Hematopoietic multipotent progenitor cell treated with erythropoietin and hydrocortisone succinate and interleukin-3 and kit ligand, for 17 days (in vitro differentiated cells): ENCODE measurements around the gene SPG7.
"Not testable (repeated sequence)": the region's sequence is repeated elsewhere in the genome, so short reads cannot be mapped to it uniquely, and the experiment has no call there.

Source experiments
- DNase-seq: peaks from one replicate; pipeline ENCODE4 v3.0.0-alpha.2; 2015; ENCODE audit warnings: low spot score

Gene SPG7

DNA sequence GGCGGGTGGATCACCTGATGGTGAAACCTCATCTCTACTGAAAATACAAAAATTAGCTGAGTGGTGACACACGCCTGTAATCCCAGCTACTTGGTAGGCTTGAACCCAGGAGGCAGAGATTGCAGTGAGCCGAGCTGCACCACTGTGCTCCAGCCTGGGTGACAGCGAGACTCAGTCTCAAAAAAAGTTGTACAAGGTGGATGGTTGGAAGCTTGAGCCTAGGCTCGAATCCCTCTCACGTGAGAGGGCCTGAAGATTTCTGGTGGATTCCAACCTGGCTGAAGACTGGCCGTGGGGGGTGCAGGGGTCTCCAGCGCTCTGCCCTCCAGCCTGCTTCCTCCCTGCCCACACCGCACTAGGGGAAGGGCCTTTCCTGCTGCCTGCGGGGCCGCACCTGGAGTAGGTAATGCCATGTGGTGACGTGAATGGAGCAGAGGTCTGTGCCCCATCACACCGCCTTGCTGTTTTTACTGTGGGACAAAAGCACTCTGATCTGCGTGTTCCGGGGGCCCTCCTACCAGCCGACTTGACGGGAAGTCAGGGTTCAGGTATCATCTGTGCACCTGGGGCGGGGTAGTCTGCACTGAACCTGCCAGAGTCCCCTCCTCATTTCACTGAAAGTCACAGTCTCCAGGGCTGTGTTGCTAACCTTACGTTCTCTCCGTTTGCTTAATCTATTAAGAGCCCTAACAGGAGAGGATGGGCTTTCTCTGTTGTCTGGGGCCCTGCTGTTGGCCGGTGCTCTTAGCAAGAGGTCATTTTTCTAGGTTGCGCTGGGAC lies 56.5 kb downstream of the SPG7 start:
- no peak for DNase-seq

DNA sequence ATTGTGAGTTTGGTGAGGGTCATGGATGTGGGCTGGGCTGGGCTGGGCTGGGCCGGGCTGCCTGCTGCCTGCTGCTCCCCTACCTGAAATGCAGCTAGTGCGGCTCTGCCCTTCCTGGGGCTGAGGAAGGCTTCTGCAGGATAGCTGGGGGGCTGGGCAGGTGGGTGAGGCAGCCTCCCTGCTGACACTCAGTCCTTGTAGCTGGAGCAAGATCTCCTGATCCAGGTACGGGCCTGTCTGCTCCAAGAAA lies 57.0 kb downstream of the SPG7 start:
- DNase-seq = no peak

DNA sequence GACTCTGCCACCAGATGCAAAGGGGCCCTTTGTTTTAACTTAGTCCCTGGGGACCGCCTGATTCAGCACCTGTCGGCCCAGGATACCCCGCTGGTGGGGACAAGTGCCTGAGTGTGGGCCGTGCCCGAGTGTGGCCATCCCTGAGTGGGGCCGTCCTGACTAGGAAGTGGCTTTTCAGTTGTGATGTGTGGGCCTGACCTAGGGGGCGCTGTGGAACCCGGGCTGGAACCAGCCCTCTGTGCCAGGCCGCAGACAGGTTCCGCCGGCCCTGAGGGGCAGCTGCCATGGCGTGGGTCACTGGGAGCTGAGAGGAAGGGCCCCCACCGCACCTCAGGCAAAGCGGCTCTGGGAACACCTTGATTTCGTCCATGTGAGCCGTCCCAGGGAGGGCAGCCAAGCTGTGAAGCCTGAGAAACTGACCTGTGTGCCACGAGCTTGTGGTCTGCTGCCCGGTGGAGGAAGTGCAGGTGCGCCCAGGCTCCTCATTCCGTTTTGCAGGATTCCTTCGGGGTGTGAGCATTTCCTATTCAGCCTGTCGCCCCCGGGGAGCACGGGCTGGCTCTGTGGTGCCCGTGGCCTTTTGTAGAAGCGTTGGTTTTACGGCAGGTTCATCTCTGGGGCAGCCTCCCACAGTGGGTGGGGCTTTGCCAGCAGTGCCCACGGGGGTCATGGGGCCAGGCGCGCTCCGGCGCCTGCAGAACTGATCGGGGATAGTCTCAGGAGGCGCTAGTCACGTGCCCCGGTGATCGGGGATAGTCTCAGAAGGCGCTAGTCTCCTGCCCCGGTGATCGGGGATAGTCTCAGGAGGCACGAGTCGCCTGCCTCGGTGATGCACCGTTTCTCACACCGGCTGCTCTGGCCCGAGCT lies 57.5 kb downstream of the SPG7 start:
- peak; percentile 51 for DNase-seq

DNA sequence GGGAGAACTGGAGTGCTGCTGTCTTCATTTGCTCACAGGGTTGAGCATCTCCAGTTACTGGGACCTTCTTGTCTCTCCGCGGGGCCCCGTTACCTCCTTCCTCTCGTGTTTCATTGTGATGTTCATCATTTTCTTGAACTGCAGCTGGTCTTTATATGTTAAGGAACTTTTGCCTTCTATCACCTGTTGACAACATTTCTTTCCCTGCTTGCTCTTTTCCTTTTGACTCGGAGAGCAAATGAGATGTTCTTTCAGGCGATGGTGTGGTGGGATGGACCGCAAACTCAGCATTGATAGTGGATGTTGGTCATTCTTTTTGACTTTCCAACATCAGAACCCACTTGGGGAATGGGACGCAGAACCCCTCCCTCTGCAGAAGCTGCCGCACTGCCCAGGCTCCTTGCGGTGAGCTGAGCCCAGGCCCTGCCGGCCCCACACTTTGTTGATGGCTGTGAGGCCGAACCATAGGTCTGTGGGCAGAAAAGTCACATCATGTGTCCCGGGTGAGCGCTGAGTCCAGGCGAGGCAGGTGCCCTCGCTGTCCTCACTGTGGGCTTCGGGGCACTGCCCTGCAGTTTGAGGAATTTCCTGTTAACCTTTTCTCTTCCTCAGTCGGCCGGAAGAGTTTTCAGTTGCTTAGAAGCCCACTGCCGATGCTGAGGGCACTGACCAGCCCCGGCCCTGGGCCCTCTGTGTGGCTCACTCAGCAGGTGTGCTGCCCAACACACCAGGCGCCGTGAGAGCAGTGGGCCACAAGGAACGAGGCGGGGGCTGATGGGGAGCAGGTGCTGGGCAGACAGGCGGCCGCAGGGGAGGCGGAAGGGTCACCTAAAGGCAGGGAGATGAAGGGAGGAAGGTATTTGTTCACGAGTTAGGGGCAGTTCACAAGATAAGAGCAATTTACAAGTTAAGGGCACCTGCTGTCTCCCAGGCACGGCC lies 59.7 kb downstream of the SPG7 start:
- DNase-seq = no peak

DNA sequence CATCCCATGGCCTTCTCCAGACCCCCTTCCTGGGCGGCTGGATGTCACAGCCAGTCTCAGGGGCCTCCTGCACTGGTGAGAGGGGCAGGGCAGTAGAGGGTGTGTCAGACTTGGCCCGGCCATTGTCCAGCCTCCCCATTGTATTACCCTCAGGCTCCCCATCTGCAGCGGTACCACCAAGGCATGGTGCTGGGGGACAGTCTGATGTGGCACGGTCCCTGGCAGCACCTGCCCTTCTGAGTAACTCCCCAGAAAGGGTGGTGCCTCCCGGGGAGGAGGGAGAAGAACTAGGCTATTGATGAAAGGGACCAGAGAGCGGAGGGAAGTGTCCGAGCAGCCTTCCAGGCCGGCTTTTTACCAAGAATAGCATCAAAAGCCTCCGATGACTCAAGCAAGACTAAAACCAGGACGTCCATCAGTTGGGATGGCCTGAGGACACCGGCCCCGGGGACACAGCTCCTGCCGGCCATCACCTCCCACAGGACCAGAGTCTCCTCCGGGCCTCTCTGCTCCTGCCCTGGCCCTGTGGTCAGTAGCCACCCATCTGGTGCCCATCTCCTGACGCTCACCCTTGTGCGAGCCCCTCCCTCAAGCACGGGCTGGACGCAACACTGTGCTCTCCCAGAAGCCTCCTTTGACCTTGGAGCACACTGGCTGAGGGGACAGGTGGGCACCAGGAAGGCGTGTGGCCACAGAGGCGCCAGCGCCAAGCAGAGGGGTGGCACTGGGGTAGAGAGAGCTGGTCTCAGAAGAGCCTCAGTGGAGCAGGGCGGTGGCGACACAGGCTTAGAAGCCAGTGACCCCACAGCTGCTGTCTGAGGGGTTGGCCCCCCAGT lies 61.5 kb downstream of the SPG7 start:
- DNase-seq = no peak

DNA sequence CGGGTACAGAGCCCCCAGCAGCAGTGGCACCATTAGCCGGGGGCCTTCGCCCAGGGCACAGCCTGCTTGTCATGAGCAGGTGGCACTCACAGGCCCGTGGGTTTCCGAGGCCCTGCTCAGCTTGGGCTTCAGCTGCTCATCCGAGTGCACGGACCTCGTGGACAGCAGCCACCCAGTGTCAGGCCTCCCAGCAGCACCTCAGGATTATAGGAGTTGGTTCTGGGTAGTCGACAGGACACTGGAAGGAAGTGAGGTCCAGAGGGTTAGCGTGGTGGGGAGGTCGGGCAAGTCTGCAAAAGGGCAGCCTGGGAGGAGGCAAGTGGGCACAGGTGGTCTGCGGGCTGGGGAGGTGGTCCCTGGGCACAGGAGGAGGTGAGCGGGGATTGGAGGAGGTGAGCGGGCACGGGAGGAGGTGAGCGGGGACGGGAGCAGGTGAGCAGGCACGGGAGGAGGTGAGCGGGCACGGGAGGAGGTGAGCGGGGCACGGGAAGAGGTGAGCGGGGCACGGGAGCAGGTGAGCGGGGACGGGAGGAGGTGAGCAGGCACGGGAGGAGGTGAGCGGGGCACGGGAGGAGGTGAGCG lies 62.2 kb downstream of the SPG7 start:
- DNase-seq = no peak

DNA sequence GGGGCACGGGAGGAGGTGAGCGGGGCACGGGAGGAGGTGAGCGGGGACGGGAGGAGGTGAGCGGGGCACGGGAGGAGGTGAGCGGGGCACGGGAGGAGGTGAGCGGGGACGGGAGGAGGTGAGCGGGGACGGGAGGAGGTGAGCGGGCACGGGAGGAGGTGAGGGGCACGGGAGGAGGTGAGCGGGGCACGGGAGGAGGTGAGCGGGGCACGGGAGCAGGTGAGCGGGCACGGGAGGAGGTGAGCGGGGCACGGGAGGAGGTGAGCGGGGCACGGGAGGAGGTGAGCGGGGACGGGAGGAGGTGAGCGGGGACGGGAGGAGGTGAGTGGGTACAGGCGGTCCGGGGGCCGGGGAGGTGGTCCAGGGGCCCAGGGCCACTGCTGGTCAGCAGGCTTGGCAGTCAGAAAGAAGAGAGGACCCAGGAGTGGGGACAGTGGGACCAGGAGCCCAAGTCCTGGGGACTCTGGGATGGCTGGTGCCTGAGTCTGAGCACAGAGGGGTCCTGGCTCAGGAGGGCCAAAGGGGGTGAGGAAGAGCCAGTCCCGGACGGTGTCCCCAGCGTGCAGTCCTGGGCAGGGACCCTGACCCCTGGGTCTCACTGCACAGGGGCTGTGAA lies 62.9 kb downstream of the SPG7 start:
- not testable (repeated sequence) for DNase-seq

DNA sequence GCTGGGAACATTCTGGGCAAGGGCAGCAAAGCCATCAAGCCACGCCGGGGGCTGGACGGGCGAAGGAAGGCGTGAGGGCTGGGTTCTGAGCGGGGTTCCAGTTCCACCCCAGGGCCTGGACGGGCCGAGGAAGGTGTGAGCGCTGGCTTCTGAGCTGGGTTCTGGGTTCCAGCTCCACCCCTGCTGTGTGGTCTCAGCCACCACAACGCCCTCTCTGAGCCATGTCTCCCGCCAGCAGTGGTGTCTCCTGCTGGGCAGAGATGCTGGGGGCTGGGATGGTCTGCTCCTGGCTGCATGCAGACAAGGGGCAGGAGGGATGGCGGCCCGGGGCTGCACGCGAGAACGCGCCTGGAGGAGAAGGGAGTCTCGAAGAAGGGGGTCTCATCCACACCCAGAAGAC lies 63.4 kb downstream of the SPG7 start:
- DNase-seq = no peak

DNA sequence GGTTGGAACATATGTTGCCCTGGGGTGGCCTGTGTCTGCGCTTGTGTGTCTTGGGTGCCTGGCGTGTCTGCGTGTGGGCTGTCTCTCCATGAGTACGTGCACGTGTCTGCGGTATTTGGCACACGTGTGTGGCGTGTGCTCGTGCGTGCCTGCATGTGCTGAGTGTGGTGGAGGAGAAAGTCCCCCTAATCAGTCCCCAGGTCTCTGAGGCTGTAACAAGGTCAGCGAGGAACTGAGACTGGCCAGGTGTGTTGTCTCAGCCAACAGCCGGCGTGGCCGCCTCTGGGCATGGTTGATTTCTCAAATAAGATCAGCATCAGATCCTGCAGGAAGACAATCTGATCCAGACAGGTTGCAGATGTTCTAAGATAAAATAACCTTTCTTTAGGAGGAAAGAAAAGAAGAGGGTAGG lies 63.9 kb downstream of the SPG7 start:
- DNase-seq = no peak

DNA sequence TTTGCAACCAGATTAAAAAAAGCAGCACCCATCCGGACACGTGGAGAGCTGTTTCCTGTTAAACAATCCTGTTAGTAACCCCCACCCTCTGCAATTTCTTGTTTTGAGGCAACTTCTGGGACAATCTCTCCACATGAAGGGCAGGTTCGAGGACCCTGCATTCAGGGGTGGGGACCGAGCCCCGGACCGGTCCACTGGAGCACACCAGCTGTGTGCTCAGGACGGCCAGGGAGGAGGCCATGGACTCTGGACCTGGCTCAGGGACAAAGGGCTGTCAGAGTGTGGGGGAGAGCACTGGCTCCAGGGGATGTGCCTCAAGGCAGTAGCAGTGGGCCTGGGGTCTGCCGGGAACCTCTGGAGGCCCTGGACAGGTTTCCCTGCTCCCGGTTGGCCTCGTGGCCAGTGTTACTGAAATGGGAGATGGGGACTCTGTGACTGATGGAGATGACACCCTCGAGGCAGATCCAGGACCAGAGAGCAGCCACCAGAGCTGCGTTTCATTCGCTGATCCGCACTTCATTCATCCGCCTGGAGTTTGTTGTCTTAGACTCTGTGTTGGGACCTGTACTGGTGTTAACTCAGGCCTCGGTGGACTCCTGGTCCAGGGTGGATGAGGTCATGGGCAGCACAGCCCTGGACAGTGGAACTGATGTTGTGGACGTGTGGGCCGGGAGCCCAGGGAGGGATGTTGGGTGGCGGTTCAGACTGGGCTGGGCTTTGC lies 64.4 kb downstream of the SPG7 start:
- DNase-seq = no peak

DNA sequence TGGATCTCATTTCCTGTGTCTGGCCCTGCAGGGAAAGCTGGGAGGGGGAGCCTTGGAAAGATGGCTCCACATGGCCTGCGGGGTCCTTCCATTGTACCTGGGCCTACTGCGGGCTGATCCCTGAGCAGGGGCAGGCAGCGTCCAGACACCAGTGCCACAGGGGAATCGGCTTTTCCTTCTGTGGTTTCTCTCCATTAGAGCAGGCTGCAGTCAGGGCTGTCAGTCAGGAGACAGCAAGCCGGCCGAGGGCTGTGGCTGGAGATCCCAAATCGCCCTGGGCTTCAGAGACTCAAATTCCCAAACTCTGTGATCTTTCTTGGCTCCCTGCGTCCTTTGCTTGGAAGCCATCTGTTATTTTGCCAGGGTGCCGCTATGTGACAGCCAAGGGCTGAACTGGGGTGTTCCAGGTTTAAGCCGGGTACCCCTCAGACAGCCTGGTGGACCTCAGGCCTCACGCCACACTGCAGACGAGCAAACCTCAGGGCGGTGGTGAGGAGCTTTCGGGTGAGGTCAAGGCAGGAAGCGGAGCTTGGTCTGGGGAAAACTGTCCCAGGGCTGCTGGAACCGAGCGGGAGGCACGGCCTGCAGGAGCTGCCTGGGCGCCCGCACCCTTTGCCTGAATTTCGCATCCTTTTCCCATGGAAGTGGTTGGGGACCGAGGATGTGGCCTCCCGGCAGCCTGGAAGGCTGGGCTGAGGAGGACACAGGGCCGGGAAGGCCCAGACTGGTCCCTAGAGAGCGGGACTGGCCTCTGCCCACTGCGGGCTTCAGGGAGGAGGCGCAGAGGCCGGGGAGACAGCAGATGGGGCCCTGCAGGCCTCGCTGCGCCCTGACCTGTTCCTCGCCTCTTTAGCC lies 65.8 kb downstream of the SPG7 start:
- no peak for DNase-seq

DNA sequence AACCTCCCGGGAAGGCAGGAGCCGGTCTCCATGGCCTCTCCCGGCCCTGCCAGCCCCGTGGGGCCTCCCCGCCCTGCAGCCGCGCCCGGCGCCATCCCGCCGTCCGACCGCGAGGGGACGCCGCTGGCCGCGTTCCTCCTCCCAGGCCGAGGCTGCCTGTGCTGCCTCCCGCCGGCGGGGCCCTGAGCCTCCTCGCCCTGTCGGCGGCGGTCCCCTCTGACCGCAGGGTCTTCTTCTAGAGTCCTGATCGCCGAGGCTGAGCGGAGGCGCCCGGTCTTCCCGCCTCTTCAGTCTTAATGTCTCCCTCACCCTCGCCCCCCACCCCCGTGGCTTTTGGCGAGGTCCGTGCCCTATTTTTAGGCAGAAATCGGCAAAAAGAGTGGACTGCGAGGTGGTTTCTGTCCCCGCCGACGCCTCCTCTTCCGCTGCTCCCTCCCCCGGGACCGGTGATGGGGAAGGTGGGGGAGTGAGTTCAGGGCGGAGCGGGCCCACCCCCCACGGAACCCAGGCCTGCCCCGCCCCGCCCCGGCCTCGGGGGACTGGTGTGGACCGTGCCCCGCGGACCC lies 66.6 kb downstream of the SPG7 start:
- no peak for DNase-seq

DNA sequence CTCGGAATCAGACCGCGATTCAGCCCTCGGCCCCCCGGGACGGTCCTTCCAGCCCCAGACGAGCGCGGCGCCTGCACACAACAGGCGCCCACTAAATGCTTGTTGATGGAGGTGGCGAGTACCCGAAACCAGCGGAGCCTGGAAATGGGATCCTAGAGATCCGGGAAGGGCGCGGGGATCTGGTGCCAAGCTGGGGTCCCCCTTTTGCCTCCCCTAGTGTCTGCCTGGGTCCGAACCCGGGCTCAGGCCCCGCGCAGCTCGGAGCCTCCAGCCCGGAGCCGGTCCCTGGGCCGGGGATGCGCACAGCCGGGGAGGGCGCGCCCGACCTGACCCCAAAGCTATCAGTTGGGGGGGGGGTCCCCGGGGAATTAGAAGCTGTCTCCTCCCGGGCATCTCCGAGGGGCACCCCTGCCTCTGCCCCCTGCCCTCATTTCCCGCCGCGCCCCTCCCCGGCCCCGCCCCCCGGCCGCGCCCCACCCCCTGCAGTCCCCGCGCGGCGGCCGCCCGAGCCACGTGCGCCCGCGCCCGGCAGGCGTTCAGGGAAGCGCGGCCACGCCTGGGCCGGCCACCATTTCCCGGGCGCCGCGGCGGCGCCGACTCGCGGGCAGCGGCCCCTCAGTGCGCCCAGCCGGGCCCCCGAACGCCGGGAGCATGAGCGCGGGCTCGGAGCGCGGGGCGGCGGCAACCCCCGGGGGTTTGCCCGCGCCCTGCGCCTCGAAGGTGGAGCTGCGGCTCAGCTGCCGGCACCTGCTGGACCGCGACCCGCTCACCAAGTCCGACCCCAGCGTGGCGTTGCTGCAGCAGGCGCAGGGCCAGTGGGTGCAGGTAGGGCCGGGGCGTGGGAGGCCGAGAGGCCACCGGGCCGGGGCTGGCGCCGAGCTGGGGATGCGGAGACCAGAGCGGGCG lies 67.3 kb downstream of the SPG7 start, which contains the start of gene CPNE7:
TSS of gene CPNE7 (plus strand) at position 512 of the 906 bp plus-strand sequence. CDS start at position 652, 140 bp downstream.
- no peak for DNase-seq

DNA sequence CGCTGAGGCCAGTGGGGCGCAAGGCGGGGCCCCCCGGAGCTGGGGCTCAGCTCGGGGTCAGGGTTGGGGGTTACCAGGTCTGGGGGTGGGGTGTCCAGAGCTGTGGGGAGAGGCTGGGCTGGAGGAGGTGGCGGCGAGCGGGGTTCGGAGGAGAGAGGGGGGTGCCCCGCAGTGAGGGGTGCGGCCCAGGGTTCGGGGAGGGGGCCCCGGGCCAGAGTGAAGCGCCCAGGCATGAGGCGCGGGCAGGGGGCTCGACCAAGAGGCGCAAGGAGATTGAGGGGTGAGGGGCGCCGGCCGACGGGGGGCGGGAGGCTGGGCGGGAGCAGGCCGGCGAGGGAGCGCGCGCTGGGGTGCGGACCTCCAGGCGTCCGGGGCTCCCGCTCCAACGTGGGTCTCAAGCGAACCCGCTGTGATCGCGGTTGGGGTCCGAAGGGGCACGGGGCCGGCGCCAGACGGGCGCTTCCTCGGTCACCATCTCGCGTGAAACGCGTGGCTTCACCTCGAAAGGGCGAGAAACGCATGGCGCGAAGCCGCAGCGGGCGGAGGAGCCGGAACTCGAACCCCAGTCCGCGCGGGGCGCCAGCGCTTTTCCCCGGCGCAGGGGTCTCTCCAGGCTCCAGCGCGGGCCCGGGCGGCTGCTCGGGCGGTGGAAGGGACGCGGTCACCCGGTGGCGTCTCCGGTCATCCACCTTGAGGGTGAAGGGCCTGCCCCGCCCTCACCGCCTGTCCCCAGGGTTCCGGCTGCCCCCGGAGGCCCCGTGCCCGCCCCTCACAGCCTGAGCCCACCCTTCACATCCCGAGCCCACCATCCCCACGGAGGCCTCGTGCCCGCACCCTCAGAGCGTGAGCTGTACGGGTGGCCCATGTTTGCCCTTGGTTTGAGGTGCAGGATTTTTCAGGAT lies 68.2 kb downstream of the SPG7 start:
- no peak for DNase-seq

DNA sequence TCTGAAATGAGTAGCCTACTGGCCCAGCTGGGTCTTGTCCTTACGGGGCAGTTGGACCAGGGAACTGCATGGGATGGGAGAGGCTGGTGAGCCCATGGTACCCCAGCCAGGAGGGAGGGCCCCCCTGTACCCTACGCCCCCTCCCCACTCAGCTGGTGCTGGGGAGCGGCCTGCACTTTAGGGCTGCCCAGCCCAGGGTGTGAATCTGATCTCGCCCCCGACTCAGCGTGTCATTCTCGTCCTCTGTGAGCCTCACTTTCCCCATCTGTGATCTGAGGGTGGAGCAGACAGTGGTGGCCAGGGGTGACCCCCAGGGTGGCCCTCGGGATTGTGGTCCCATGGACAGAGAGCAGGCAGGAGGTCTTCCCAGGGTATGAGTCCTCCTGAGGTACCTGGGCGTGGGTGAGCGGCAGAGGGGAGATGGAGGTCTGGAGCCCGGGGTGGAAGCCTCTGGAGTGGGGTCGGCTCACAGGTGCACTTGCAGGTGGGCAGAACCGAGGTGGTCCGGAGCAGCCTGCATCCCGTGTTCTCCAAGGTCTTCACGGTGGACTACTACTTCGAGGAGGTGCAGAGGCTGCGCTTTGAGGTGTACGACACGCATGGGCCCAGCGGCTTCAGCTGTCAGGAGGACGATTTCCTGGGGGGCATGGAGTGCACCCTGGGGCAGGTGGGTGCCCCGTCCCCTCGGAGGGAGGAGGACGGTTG lies 69.0 kb downstream of the SPG7 start:
- DNase-seq = no peak

DNA sequence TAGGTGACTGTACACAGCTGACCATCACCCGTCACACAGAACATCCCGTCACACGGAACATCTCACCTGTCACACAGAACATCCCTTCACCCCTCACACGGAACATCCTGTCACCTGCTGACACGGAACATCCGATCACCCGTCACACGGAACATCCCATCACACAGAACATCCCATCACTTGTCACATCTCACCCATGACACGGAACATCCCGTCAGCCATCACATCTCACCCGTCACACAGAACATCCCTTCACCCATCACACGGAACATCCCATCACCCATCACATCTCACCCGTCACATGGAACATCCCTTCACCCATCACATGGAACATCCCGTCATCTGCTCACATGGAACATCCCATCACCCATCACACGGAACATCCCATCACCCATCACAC lies 71.1 kb downstream of the SPG7 start:
- DNase-seq = no peak
